CD14-positive monocyte (primary cell): ENCODE results near the gene POLDIP3. TPM values are rescaled to one million over a fixed set of nuclear protein-coding genes. Genes with fewer than 3 reads are reported as not detected.
A peak's percentile ranks its signal among the peaks of the same experiment; 100 is the strongest.

ENCODE experiments used
- DNase-seq, 3 donors: peaks; one replicate each; pipeline ENCODE4 v3.0.0-alpha.2; 2011 to 2022
- H2AFZ ChIP-seq: 2 replicates; pipeline ENCODE4 v1.6.0; 2012; ENCODE audit warnings: mild to moderate bottlenecking, low read depth, low read length, inconsistent platforms; ENCODE audit not compliant: insufficient read depth, poor library complexity, severe bottlenecking
- H3K27ac ChIP-seq, 2 donors: 1 replicate in 1 of 2; 2 replicates in 1 of 2; pipeline ENCODE4 v1.5.1; 2012 to 2013; ENCODE audit warnings: low read length in 2 of 2, control low read depth in 1 of 2, inconsistent platforms in 1 of 2, low read depth in 1 of 2, mild to moderate bottlenecking in 1 of 2
- H3K27me3 ChIP-seq, 2 donors: one replicate each; pipeline versions ENCODE4 v1.6.0 to v1.6.1; 2011 to 2013; ENCODE audit warnings: low read length in 2 of 2; ENCODE audit not compliant: control insufficient read depth in 2 of 2, insufficient read depth in 2 of 2
- H3K36me3 ChIP-seq, 2 donors: replicated peaks in 1 of 2; 1 replicate in 1 of 2; 2 replicates in 1 of 2; pipeline versions ENCODE4 v1.5.1 to v1.6.1; 2012 to 2013; ENCODE audit warnings: low read length in 2 of 2, control low read depth in 1 of 2, inconsistent platforms in 1 of 2, mild to moderate bottlenecking in 1 of 2; ENCODE audit not compliant: insufficient read depth in 2 of 2, control insufficient read depth in 1 of 2
- H3K4me1 ChIP-seq, 2 donors: 1 replicate in 1 of 2; 2 replicates in 1 of 2; pipeline versions ENCODE4 v1.5.1 to v1.6.1; 2012 to 2013; ENCODE audit warnings: low read length in 2 of 2, control low read depth in 1 of 2, inconsistent platforms in 1 of 2, mild to moderate bottlenecking in 1 of 2, moderate library complexity in 1 of 2; ENCODE audit not compliant: insufficient read depth in 2 of 2, control insufficient read depth in 1 of 2
- H3K4me2 ChIP-seq: replicated peaks from 2 replicates; pipeline ENCODE3; 2012; ENCODE audit warnings: low read length, moderate library complexity, mild to moderate bottlenecking; ENCODE audit not compliant: poor library complexity, severe bottlenecking; ENCODE audit errors: extremely low read depth
- H3K4me3 ChIP-seq, 3 experiments: fragments of 200-600 bp in 1 of 3; sonication (generic) in 1 of 3; replicated peaks in 1 of 3; 1 replicate in 2 of 3; 2 replicates in 1 of 3; pipeline ENCODE4 v1.5.1; 2011 to 2013; ENCODE audit warnings: low read length in 3 of 3, mild to moderate bottlenecking in 3 of 3, control low read depth in 2 of 3, low read depth in 2 of 3, inconsistent platforms in 1 of 3, moderate library complexity in 1 of 3
- H3K79me2 ChIP-seq: 2 replicates; pipeline ENCODE4 v1.6.0; 2012; ENCODE audit warnings: mild to moderate bottlenecking, control low read depth, inconsistent platforms, low read length, moderate library complexity; ENCODE audit not compliant: insufficient read depth
- H3K9ac ChIP-seq: 2 replicates; pipeline ENCODE4 v1.6.0; 2017; ENCODE audit warnings: low read length, mild to moderate bottlenecking; ENCODE audit not compliant: insufficient read depth, poor library complexity, severe bottlenecking
- H3K9me3 ChIP-seq, 2 donors: replicated peaks in 1 of 2; 1 replicate in 1 of 2; 2 replicates in 1 of 2; pipeline versions ENCODE4 v1.5.1 to v1.6.1; 2012 to 2013; ENCODE audit warnings: low read length in 2 of 2, control low read depth in 1 of 2; ENCODE audit not compliant: control insufficient read depth in 1 of 2, insufficient read depth in 1 of 2
- H4K20me1 ChIP-seq: 2 replicates; pipeline ENCODE4 v1.6.0; 2012; ENCODE audit warnings: mild to moderate bottlenecking, low read length, control low read depth, moderate library complexity; ENCODE audit not compliant: insufficient read depth
- H3K27ac Mint-ChIP-seq, 7 donors: one replicate each; pipeline ENCODE4 v1.8.0; 2020; ENCODE audit warnings: mild to moderate bottlenecking in 7 of 7, mixed read lengths in 7 of 7, moderate library complexity in 6 of 7, inconsistent platforms in 2 of 7
- H3K27me3 Mint-ChIP-seq, 3 donors: one replicate each; pipeline ENCODE4 v1.8.0; 2021 to 2022; ENCODE audit warnings: low read depth in 3 of 3, mild to moderate bottlenecking in 3 of 3, mixed read lengths in 3 of 3, moderate library complexity in 3 of 3, inconsistent platforms in 1 of 3
- H3K36me3 Mint-ChIP-seq, 2 donors: one replicate each; pipeline ENCODE4 v1.8.0; 2020; ENCODE audit warnings: mixed read lengths in 2 of 2, inconsistent platforms in 1 of 2, mild to moderate bottlenecking in 1 of 2
- H3K4me1 Mint-ChIP-seq: one replicate; pipeline ENCODE4 v1.8.0; 2020; ENCODE audit warnings: mild to moderate bottlenecking, mixed read lengths
- H3K4me3 Mint-ChIP-seq, 2 donors: one replicate each; pipeline ENCODE4 v1.8.0; 2020; ENCODE audit warnings: mild to moderate bottlenecking in 2 of 2, mixed read lengths in 2 of 2, moderate library complexity in 1 of 2
- H3K9me3 Mint-ChIP-seq, 7 donors: one replicate each; pipeline ENCODE4 v1.8.0; 2020 to 2022; ENCODE audit warnings: mixed read lengths in 7 of 7, mild to moderate bottlenecking in 6 of 7, moderate library complexity in 6 of 7, inconsistent platforms in 2 of 7
- CTCF ChIP-seq: fragments of 200-600 bp; IDR thresholded peaks from one replicate; pipeline ENCODE4 v1.8.0; 2022; ENCODE audit warnings: antibody characterized with exemption, mild to moderate bottlenecking
- WGBS: methylation state at CpG from one replicate; pipeline ENCODE4 v1.1.5; 2013; ENCODE audit warnings: missing lambda C conversion rate; ENCODE audit not compliant: insufficient coverage; 5-methylcytosine and 5-hydroxymethylcytosine counted together
- intact Hi-C, 2 donors: fragments of 100-400 bp; cut with micrococcal nuclease; formaldehyde crosslinking; loops; one replicate each; pipeline versions ENCODE4 v1.15.0 to v1.15.1; 2023
- polyA plus RNA-seq, 3 donors: library from polyadenylated mRNA; depleted of rRNA in 1 of 3; unstranded in 2 of 3; stranded (reverse) in 1 of 3; fragments of 300-500 nt in 2 of 3; fragments of >200 nt in 1 of 3; fragmentation: Illumina TruSeq in 2 of 3; gene quantifications; 1 replicate in 2 of 3; 2 replicates in 1 of 3; pipeline ENCODE4 v1.2.3, GENCODE V29; 2012 to 2021

The POLDIP3 gene
- polyA plus RNA-seq, 3 donors, result 46.3 to 55.3 (median 53.8) TPM

GRCh38 chr22:42653999-42654398, 39.3 kb upstream of the POLDIP3 start:
- Histone ChIP-seq H4K20me1 (no peaks in the 10 kb centered on the region), H3K4me2 (no peak overlapping the region), H3K27me3 (no peaks in the 10 kb centered on the region), H3K9ac (no peak overlapping the region), H3K27ac (no peak overlapping the region), H3K4me1 (peaks cover 14 to 21% of the 10 kb centered on the region in 2 donors), H3K79me2 (no peaks in the 10 kb centered on the region), H3K9me3 (no peaks in the 10 kb centered on the region), H3K4me3 (no peak overlapping the region), H3K36me3 (no peaks in the 10 kb centered on the region), H2AFZ (no peak overlapping the region)
- intact Hi-C loops, result no loop called here
- 40% methylated on average over 1 of the region's 4 CpGs for WGBS
- no peak for TF ChIP-seq CTCF
- DNase-seq, result no peak
- H3K27me3 Mint-ChIP-seq, result peaks cover 0 to 3% (median 1%) of the 10 kb centered on the region in 3 donors
- H3K36me3 Mint-ChIP-seq, result no peaks in the 10 kb centered on the region
- H3K4me1 Mint-ChIP-seq, result peaks cover 17% of the 10 kb centered on the region
- no peak overlapping the region for H3K27ac Mint-ChIP-seq
- no peaks in the 10 kb centered on the region for H3K9me3 Mint-ChIP-seq
- no peak overlapping the region for H3K4me3 Mint-ChIP-seq

- Mint-ChIP-seq H3K27me3 (peaks cover 0 to 3% (median 1%) of the 10 kb centered on the region in 3 donors), H3K36me3 (peaks cover under 1 to 4% of the 10 kb centered on the region in 2 donors), H3K4me3 (no peak overlapping the region), H3K27ac (peak overlapping the region in 3 of 7 donors; percentile 7 to 61 (median 18)), H3K9me3 (no peaks in the 10 kb centered on the region), H3K4me1 (peaks cover 32% of the 10 kb centered on the region)
- Histone ChIP-seq H3K4me2 (no peak overlapping the region), H3K9ac (no peak overlapping the region), H3K27ac (no peak overlapping the region), H4K20me1 (peaks cover 28% of the 10 kb centered on the region), H2AFZ (no peak overlapping the region), H3K9me3 (no peaks in the 10 kb centered on the region), H3K79me2 (peaks cover 28% of the 10 kb centered on the region), H3K4me1 (peaks cover 27 to 39% of the 10 kb centered on the region in 2 donors), H3K36me3 (no peaks in the 10 kb centered on the region), H3K27me3 (no peaks in the 10 kb centered on the region), H3K4me3 (no peak overlapping the region)
- intact Hi-C loops, result no loop called here
- no peak for TF ChIP-seq CTCF
- WGBS, result 100% methylated on average over 4 of the region's 7 CpGs
- DNase-seq, result no peak
Measured at GRCh38 chr22:42651134-42651533, 36.5 kb upstream of the POLDIP3 start.
